GM23338 (cell line): ENCODE measurements around the gene RNGTT. TPM values are rescaled to one million over a fixed set of nuclear protein-coding genes. Genes with fewer than 3 reads are reported as not detected.
"Not testable (repeated sequence)": the region's sequence is repeated elsewhere in the genome, so short reads cannot be mapped to it uniquely, and the experiment has no call there.

ENCODE experiments used
- ATAC-seq: fragments of 200-7000 bp; cut with Tn5 transposase; 3 replicates; pipeline ENCODE4 v1.9.1; 2020
- DNase-seq: peaks from one replicate; pipeline ENCODE4 v3.0.0-alpha.2; 2015; ENCODE audit warnings: low spot score
- H2AFZ ChIP-seq: fragments of 200-600 bp; sonication (generic); 2 replicates; pipeline ENCODE4 v1.8.0; 2016; ENCODE audit warnings: antibody characterized with exemption, mild to moderate bottlenecking, moderate library complexity
- H3F3A ChIP-seq: fragments of 200-600 bp; sonication (generic); replicated peaks from 2 replicates; pipeline ENCODE4 v1.8.0; 2017; ENCODE audit warnings: antibody characterized with exemption, mixed run types, low read depth
- H3K27ac ChIP-seq: fragments of 200-600 bp; sonication (generic); 2 replicates; pipeline ENCODE4 v1.6.1; 2016; ENCODE audit warnings: low read depth
- H3K27me3 ChIP-seq: fragments of 200-600 bp; sonication (generic); 2 replicates; pipeline ENCODE4 v1.8.0; 2016; ENCODE audit warnings: mild to moderate bottlenecking, mixed run types, moderate library complexity; ENCODE audit not compliant: insufficient read depth
- H3K36me3 ChIP-seq: fragments of 200-600 bp; sonication (generic); 2 replicates; pipeline ENCODE4 v1.8.0; 2016; ENCODE audit warnings: mild to moderate bottlenecking; ENCODE audit not compliant: insufficient read depth
- H3K4me1 ChIP-seq: fragments of 200-600 bp; sonication (generic); 2 replicates; pipeline ENCODE4 v1.8.0; 2016; ENCODE audit warnings: mild to moderate bottlenecking, moderate library complexity; ENCODE audit not compliant: insufficient read depth
- H3K4me2 ChIP-seq: fragments of 200-600 bp; sonication (generic); 2 replicates; pipeline ENCODE4 v1.7.1; 2017; ENCODE audit warnings: mixed run types
- H3K4me3 ChIP-seq: fragments of 200-600 bp; sonication (generic); 2 replicates; pipeline ENCODE4 v1.6.1; 2016; ENCODE audit warnings: mixed run types
- H3K79me2 ChIP-seq: fragments of 200-600 bp; sonication (generic); replicated peaks from 2 replicates; pipeline ENCODE4 v1.8.0; 2017; ENCODE audit warnings: mild to moderate bottlenecking; ENCODE audit not compliant: insufficient read depth
- H3K9me2 ChIP-seq: fragments of 200-600 bp; sonication (generic); 2 replicates; pipeline ENCODE4 v1.8.0; 2017; ENCODE audit not compliant: insufficient read depth
- H4K20me1 ChIP-seq: fragments of 200-600 bp; sonication (generic); replicated peaks from 2 replicates; pipeline ENCODE4 v1.8.0; 2017; ENCODE audit warnings: mild to moderate bottlenecking; ENCODE audit not compliant: insufficient read depth
- H3K27ac Mint-ChIP-seq: 2 replicates; pipeline ENCODE4 v1.8.0; 2020; ENCODE audit warnings: inconsistent platforms, mild to moderate bottlenecking, moderate library complexity, mixed read lengths
- H3K27me3 Mint-ChIP-seq: 3 replicates; pipeline ENCODE4 v1.8.0; 2022; ENCODE audit warnings: low read depth, mild to moderate bottlenecking, moderate library complexity, mixed read lengths, inconsistent platforms; ENCODE audit not compliant: insufficient read depth, poor library complexity
- H3K36me3 Mint-ChIP-seq: 3 replicates; pipeline ENCODE4 v1.8.0; 2021; ENCODE audit warnings: low read depth, mild to moderate bottlenecking, inconsistent platforms, moderate library complexity, mixed read lengths
- H3K4me1 Mint-ChIP-seq: 3 replicates; pipeline ENCODE4 v1.8.0; 2020; ENCODE audit warnings: mild to moderate bottlenecking, inconsistent platforms, mixed read lengths
- H3K4me3 Mint-ChIP-seq: 3 replicates; pipeline ENCODE4 v1.8.0; 2021; ENCODE audit warnings: moderate library complexity, mild to moderate bottlenecking, inconsistent platforms, mixed read lengths
- H3K9me3 Mint-ChIP-seq: 3 replicates; pipeline ENCODE4 v1.8.0; 2020; ENCODE audit warnings: moderate library complexity, mild to moderate bottlenecking, inconsistent platforms, mixed read lengths
- CREB1 ChIP-seq: fragments of 250-450 bp; sonication (Bioruptor Pico); IDR thresholded peaks from 2 replicates; pipeline ENCODE4 v1.5.0; 2020; ENCODE audit warnings: low read depth, mild to moderate bottlenecking, moderate library complexity
- JUNB ChIP-seq: IDR thresholded peaks from one replicate; pipeline ENCODE4 v1.6.1; 2016; ENCODE audit warnings: antibody characterized with exemption; ENCODE audit not compliant: unreplicated experiment
- POLR2AphosphoS5 ChIP-seq: IDR thresholded peaks from 2 replicates; pipeline ENCODE4 v1.6.1; 2016; ENCODE audit warnings: antibody characterized with exemption, low read depth
- STAT1 ChIP-seq: IDR thresholded peaks from one replicate; pipeline ENCODE4 v1.6.1; 2016; ENCODE audit warnings: antibody characterized with exemption; ENCODE audit not compliant: unreplicated experiment
- polyA plus RNA-seq: library from polyadenylated mRNA; unstranded; fragments of >200 nt; fragmentation: Nextera tagmentation; extraction: Ambion mirVana; gene quantifications from 2 replicates; pipeline ENCODE4 v1.2.1, GENCODE V29; 2016
- total RNA-seq: library from RNA; depleted of rRNA; stranded (reverse); fragments of >200 nt; shearing (Covaris generic); gene quantifications from 2 replicates; pipeline ENCODE4 v1.2.3, GENCODE V29; 2014
- TF ChIP-seq, protein P1 (sequence below): fragments of 250-450 bp; sonication (Bioruptor Pico); IDR thresholded peaks from 2 replicates; pipeline ENCODE4 v1.5.0; 2020; ENCODE audit warnings: mild to moderate bottlenecking, moderate library complexity
- TF ChIP-seq, protein P2 (sequence below): IDR thresholded peaks from 2 replicates; pipeline ENCODE4 v1.6.1; 2016; ENCODE audit warnings: antibody characterized with exemption

Gene RNGTT
- total and polyA plus RNA-seq, 2 experiments from 2014 or later, result 11.2 to 29.2 TPM

GRCh38 chr6:88908598-88909548 is 54.5 kb downstream of the RNGTT start:
- no peaks in the 10 kb centered on the region for H3K9me3 Mint-ChIP-seq
- H4K20me1 ChIP-seq, result peaks cover 7% of the 10 kb centered on the region; the same call in 1 of the 2 replicates

DNA sequence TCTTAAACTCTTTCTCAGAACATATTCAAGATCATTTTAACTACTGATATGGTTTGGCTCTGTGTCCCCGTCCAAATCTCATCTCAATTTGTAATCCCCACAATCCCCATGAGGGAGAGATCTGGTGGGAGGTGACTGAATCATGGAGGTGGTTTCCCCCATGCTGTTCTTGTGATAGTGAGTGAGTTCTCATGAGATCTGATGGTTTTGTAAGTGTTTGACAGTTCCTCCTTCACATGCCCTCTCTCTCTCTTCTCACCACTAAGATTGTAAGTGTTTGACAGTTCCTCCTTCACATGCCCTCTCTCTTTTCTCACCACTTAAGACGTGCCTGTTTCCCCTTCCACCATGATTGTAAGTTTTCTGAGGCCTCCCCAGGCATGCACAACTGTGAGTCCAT is 56.3 kb downstream of the RNGTT start:
- H3K4me2 ChIP-seq, H2AFZ ChIP-seq, H3K9me2 ChIP-seq, H3K4me1 ChIP-seq, H3K4me3 ChIP-seq, H4K20me1 ChIP-seq, ATAC-seq, H3K27ac Mint-ChIP-seq, H3K27me3 Mint-ChIP-seq, H3F3A ChIP-seq, DNase-seq, H3K27me3 ChIP-seq, H3K4me3 Mint-ChIP-seq, H3K36me3 Mint-ChIP-seq, H3K9me3 Mint-ChIP-seq, H3K27ac ChIP-seq, H3K36me3 ChIP-seq: not testable (repeated sequence)
- H3K4me1 Mint-ChIP-seq, result peaks cover 13% of the 10 kb centered on the region
- H3K79me2 ChIP-seq, result peaks cover 26% of the 10 kb centered on the region

More at GRCh38 chr6:88908598-88909548, 54.5 kb downstream of the RNGTT start:
- H3K9me2 ChIP-seq, result no peaks in the 10 kb centered on the region
- H3K4me1 ChIP-seq, result peaks cover 17% of the 10 kb centered on the region
- Mint-ChIP-seq H3K27me3 (peaks cover 4% of the 10 kb centered on the region), H3K4me1 (peaks cover 28% of the 10 kb centered on the region), H3K27ac (no peak overlapping the region), H3K36me3 (peaks cover 4% of the 10 kb centered on the region; the same call in 2 of the 3 replicates), H3K4me3 (no peak overlapping the region)
- H2AFZ ChIP-seq, result no peak overlapping the region
- H3K4me3 ChIP-seq, result no peak overlapping the region
- H3K36me3 ChIP-seq, result no peaks in the 10 kb centered on the region
- H3K4me2 ChIP-seq, result no peak overlapping the region
- H3F3A ChIP-seq, result no peaks in the 10 kb centered on the region
- H3K27me3 ChIP-seq, result no peaks in the 10 kb centered on the region
- TF ChIP-seq CREB1 (no peak), STAT1 (no peak), POLR2AphosphoS5 (no peak), JUNB (no peak)
- TF ChIP-seq, protein P1, sequence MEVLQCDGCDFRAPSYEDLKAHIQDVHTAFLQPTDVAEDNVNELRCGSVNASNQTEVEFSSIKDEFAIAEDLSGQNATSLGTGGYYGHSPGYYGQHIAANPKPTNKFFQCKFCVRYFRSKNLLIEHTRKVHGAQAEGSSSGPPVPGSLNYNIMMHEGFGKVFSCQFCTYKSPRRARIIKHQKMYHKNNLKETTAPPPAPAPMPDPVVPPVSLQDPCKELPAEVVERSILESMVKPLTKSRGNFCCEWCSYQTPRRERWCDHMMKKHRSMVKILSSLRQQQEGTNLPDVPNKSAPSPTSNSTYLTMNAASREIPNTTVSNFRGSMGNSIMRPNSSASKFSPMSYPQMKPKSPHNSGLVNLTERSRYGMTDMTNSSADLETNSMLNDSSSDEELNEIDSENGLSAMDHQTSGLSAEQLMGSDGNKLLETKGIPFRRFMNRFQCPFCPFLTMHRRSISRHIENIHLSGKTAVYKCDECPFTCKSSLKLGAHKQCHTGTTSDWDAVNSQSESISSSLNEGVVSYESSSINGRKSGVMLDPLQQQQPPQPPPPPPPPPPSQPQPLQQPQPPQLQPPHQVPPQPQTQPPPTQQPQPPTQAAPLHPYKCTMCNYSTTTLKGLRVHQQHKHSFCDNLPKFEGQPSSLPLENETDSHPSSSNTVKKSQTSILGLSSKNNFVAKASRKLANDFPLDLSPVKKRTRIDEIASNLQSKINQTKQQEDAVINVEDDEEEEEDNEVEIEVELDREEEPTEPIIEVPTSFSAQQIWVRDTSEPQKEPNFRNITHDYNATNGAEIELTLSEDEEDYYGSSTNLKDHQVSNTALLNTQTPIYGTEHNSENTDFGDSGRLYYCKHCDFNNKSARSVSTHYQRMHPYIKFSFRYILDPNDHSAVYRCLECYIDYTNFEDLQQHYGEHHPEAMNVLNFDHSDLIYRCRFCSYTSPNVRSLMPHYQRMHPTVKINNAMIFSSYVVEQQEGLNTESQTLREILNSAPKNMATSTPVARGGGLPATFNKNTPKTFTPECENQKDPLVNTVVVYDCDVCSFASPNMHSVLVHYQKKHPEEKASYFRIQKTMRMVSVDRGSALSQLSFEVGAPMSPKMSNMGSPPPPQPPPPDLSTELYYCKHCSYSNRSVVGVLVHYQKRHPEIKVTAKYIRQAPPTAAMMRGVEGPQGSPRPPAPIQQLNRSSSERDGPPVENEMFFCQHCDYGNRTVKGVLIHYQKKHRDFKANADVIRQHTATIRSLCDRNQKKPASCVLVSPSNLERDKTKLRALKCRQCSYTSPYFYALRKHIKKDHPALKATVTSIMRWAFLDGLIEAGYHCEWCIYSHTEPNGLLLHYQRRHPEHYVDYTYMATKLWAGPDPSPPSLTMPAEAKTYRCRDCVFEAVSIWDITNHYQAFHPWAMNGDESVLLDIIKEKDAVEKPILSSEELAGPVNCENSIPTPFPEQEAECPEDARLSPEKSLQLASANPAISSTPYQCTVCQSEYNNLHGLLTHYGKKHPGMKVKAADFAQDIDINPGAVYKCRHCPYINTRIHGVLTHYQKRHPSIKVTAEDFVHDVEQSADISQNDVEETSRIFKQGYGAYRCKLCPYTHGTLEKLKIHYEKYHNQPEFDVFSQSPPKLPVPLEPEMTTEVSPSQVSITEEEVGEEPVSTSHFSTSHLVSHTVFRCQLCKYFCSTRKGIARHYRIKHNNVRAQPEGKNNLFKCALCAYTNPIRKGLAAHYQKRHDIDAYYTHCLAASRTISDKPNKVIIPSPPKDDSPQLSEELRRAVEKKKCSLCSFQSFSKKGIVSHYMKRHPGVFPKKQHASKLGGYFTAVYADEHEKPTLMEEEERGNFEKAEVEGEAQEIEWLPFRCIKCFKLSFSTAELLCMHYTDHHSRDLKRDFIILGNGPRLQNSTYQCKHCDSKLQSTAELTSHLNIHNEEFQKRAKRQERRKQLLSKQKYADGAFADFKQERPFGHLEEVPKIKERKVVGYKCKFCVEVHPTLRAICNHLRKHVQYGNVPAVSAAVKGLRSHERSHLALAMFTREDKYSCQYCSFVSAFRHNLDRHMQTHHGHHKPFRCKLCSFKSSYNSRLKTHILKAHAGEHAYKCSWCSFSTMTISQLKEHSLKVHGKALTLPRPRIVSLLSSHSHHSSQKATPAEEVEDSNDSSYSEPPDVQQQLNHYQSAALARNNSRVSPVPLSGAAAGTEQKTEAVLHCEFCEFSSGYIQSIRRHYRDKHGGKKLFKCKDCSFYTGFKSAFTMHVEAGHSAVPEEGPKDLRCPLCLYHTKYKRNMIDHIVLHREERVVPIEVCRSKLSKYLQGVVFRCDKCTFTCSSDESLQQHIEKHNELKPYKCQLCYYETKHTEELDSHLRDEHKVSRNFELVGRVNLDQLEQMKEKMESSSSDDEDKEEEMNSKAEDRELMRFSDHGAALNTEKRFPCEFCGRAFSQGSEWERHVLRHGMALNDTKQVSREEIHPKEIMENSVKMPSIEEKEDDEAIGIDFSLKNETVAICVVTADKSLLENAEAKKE (CRISPR knock-in tag), result no peak
- TF ChIP-seq, protein P2, sequence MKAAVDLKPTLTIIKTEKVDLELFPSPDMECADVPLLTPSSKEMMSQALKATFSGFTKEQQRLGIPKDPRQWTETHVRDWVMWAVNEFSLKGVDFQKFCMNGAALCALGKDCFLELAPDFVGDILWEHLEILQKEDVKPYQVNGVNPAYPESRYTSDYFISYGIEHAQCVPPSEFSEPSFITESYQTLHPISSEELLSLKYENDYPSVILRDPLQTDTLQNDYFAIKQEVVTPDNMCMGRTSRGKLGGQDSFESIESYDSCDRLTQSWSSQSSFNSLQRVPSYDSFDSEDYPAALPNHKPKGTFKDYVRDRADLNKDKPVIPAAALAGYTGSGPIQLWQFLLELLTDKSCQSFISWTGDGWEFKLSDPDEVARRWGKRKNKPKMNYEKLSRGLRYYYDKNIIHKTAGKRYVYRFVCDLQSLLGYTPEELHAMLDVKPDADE, result no peak
- DNase-seq (no peak), ATAC-seq (no peak)
- peaks cover 40% of the 10 kb centered on the region for H3K79me2 ChIP-seq
- H3K27ac ChIP-seq, result no peak overlapping the region
